Uterus (tissue), 2 donors: ENCODE data around the gene HLA-C.

Experiments
- POLR2A ChIP-seq, 2 donors: fragments of 450-650 bp; IDR thresholded peaks; one replicate each; pipeline ENCODE4 v1.6.1; 2016; ENCODE audit warnings: antibody characterized with exemption in 2 of 2, mild to moderate bottlenecking in 1 of 2, moderate library complexity in 1 of 2
- TF ChIP-seq, protein P1 (sequence below), 4 experiments: fragments of 200-600 bp in 2 of 4; fragments of 450-650 bp in 2 of 4; sonication (generic) in 2 of 4; IDR thresholded peaks; one replicate each; pipeline ENCODE4 v1.5.1; 2016 to 2019; ENCODE audit warnings: antibody characterized with exemption in 4 of 4, mild to moderate bottlenecking in 2 of 4, moderate library complexity in 1 of 4

DNA sequence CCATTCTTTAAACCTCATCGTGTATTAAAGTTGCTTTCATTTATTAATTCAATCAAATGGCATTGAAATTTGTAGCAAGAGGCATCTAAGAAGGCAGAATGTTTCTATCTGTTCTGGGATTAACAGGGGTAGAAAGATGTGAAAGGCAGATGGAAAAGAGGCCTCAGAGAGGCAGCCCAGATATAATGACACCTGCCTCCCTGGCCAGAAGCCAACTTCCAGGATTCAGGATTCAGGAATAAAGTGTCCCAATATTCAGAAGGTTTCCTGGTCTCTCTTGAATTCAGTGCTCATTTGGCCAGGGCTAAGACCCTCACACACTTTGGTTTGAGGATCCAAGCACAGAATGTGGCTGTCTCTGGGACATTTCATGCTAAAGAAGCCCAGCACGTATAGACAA lies 45.1 kb upstream of the HLA-C start:
- TF ChIP-seq, protein P1, sequence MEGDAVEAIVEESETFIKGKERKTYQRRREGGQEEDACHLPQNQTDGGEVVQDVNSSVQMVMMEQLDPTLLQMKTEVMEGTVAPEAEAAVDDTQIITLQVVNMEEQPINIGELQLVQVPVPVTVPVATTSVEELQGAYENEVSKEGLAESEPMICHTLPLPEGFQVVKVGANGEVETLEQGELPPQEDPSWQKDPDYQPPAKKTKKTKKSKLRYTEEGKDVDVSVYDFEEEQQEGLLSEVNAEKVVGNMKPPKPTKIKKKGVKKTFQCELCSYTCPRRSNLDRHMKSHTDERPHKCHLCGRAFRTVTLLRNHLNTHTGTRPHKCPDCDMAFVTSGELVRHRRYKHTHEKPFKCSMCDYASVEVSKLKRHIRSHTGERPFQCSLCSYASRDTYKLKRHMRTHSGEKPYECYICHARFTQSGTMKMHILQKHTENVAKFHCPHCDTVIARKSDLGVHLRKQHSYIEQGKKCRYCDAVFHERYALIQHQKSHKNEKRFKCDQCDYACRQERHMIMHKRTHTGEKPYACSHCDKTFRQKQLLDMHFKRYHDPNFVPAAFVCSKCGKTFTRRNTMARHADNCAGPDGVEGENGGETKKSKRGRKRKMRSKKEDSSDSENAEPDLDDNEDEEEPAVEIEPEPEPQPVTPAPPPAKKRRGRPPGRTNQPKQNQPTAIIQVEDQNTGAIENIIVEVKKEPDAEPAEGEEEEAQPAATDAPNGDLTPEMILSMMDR (IDR thresholded peaks at IDR 0.05), result no peak
- TF ChIP-seq POLR2A (IDR thresholded peaks at IDR 0.05), result no peak
